Measurements from ENCODE around the gene DARS2.
"Not testable (repeated sequence)": the region's sequence is repeated elsewhere in the genome, so short reads cannot be mapped to it uniquely, and the experiment has no call there.

Gene DARS2

GRCh38 chr1:173823781-173824314 lies 625 bp upstream of the DARS2 start:
- H3K36me3 ChIP-seq (ENCODE audit: insufficient read depth, low read length): peaks cover 48% of the 10 kb centered on the region
- WGBS: under 1% methylated on average over 25 of the region's 25 CpGs
- peak overlapping the region; percentile 91 for H3K27ac ChIP-seq (ENCODE audit: low read depth, low read length)
- H3K9ac ChIP-seq (ENCODE audit: low read depth, low read length): peak overlapping the region; percentile 86
- H3K4me3 ChIP-seq (ENCODE audit: low read length): peak overlapping the region; percentile 64
- no peaks in the 10 kb centered on the region for H3K27me3 ChIP-seq (ENCODE audit: insufficient read depth, low read length)
- no peaks in the 10 kb centered on the region for H3K9me3 ChIP-seq (ENCODE audit: insufficient read depth, low read depth, low read length)
- H3K4me1 ChIP-seq (ENCODE audit: insufficient read depth, low read length): peaks cover 6% of the 10 kb centered on the region; the same call in 1 of the 2 replicates

DNA sequence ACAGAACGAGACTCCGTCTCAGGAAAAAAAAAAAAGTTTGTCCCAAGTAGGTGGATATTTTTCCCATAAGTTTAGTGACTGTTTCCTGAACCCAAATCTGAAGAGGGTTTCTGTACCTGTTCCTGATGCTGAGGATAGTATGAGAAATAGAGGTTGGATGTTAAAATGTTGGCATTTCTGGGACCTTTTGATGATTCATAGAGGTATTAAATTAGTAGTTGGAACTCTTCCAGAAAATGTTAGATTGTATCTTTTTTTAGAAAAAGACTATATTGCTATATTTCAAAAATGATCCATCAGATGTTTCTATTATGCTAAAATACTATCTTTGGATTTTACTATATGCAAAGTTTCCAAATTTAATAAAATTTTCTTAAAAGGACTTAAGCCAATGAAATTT lies 3.1 kb downstream of the DARS2 start:
- Histone ChIP-seq H3K36me3 (ENCODE audit: insufficient read depth, low read length) (peaks cover 44% of the 10 kb centered on the region), H3K4me1 (ENCODE audit: insufficient read depth, low read length) (peaks cover 6% of the 10 kb centered on the region; the same call in 1 of the 2 replicates), H3K9ac (ENCODE audit: low read depth, low read length) (no peak overlapping the region), H3K27me3 (ENCODE audit: insufficient read depth, low read length) (no peaks in the 10 kb centered on the region), H3K4me3 (ENCODE audit: low read length) (no peak overlapping the region), H3K9me3 (ENCODE audit: insufficient read depth, low read depth, low read length) (no peaks in the 10 kb centered on the region), H3K27ac (ENCODE audit: low read depth, low read length) (no peak overlapping the region)
- WGBS: 95% methylated on average over 2 of the region's 2 CpGs

DNA sequence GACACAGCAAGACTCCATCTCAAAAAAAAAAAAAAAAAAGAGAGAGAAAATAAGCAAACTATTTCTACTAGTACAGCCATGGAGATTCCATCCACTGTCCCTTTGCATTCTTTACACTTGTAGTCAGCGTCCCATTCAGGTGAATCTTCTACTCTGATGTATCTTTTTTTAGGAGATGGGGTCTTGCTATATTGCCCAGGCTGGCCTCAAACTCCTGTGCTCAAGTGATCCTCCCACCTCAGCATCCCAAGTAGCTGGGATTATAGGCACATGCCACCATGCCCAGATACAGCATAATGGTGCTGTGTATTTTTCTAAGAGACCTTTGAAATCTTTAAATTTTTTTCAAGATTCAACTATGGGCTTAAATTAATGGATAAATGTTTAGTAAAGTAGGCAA lies 8.3 kb downstream of the DARS2 start:
- Histone ChIP-seq H3K9ac (ENCODE audit: low read depth, low read length) (no peak overlapping the region), H3K4me1 (ENCODE audit: insufficient read depth, low read length) (no peaks in the 10 kb centered on the region), H3K36me3 (ENCODE audit: insufficient read depth, low read length) (peaks cover 81% of the 10 kb centered on the region), H3K27me3 (ENCODE audit: insufficient read depth, low read length) (no peaks in the 10 kb centered on the region), H3K27ac (ENCODE audit: low read depth, low read length) (no peak overlapping the region), H3K4me3 (ENCODE audit: low read length) (no peak overlapping the region), H3K9me3 (ENCODE audit: insufficient read depth, low read depth, low read length) (no peaks in the 10 kb centered on the region)
- 90% methylated on average over 1 of the region's 1 CpG for WGBS

- no peak overlapping the region for H3K27ac ChIP-seq (ENCODE audit: low read depth, low read length)
Observed at GRCh38 chr1:173852105-173852504, 27.6 kb downstream of the DARS2 start.

DNA sequence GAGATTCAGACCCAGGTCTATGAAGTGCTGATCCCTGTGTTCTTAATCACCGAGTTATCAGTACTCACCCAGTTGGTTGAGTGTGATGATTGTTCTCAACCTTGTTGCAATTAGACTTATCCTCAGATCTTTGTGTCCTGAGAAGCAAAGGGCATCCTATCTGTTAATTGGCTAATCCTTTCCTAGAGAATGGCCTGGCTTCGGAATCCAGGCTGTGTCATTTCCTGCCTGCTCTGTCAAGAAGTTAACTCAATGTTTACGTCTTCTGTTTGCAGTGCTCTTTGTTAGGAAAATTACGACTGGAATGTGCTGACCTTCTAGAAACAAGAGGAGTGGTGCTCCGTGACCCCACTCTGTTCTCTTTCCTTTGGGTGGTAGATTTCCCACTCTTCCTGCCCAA lies 28.6 kb downstream of the DARS2 start:
- peaks cover 77% of the 10 kb centered on the region for H3K36me3 ChIP-seq (ENCODE audit: insufficient read depth, low read length)

More at GRCh38 chr1:173852105-173852504, 27.6 kb downstream of the DARS2 start:
- peaks cover 13% of the 10 kb centered on the region for H3K4me1 ChIP-seq (ENCODE audit: insufficient read depth, low read length)
- peaks cover 69% of the 10 kb centered on the region for H3K36me3 ChIP-seq (ENCODE audit: insufficient read depth, low read length)
- no peaks in the 10 kb centered on the region for H3K27me3 ChIP-seq (ENCODE audit: insufficient read depth, low read length)
- no peak overlapping the region for H3K9ac ChIP-seq (ENCODE audit: low read depth, low read length)
- whole genome bisulfite sequencing: 92% methylated on average over 3 of the region's 4 CpGs
- H3K9me3 ChIP-seq (ENCODE audit: insufficient read depth, low read depth, low read length): no peaks in the 10 kb centered on the region
- H3K4me3 ChIP-seq (ENCODE audit: low read length): no peak overlapping the region

DNA sequence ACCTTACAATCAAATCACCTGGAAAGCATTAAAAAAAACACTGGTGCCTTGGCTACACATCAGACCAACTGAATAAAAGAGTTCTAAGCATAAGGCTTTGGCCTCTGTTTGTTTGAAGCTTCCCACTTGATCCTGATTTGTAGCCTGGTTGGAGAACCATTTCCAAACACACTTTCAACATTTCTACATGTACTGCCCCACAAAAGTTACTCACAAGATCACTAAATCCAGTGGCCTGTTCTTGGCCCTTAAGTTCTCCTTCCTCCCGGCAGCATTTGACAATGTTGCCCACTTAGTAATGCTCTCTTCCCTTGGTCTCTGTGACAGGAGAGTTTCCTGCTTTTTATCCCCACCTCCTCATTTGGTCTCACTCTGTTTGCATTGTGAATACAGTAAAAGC lies 31.5 kb downstream of the DARS2 start:
- peaks cover 78% of the 10 kb centered on the region for H3K36me3 ChIP-seq (ENCODE audit: insufficient read depth, low read length)
- H3K4me3 ChIP-seq (ENCODE audit: low read length): no peak overlapping the region
- H3K9ac ChIP-seq (ENCODE audit: low read depth, low read length): no peak overlapping the region
- no peak overlapping the region for H3K27ac ChIP-seq (ENCODE audit: low read depth, low read length)
- no peaks in the 10 kb centered on the region for H3K9me3 ChIP-seq (ENCODE audit: insufficient read depth, low read depth, low read length)
- H3K27me3 ChIP-seq (ENCODE audit: insufficient read depth, low read length): no peaks in the 10 kb centered on the region
- H3K4me1 ChIP-seq (ENCODE audit: insufficient read depth, low read length): peaks cover 13% of the 10 kb centered on the region
- 86% methylated on average over 1 of the region's 1 CpG for WGBS

More for the DNA sequence above, 28.6 kb downstream of the DARS2 start:
- H3K9ac ChIP-seq (ENCODE audit: low read depth, low read length): peak overlapping the region; percentile 3; the same call in 1 of the 2 replicates
- H3K27me3 ChIP-seq (ENCODE audit: insufficient read depth, low read length): no peaks in the 10 kb centered on the region
- 62% methylated on average over 5 of the region's 5 CpGs for WGBS
- no peaks in the 10 kb centered on the region for H3K9me3 ChIP-seq (ENCODE audit: insufficient read depth, low read depth, low read length)
- H3K4me1 ChIP-seq (ENCODE audit: insufficient read depth, low read length): peaks cover 13% of the 10 kb centered on the region
- H3K4me3 ChIP-seq (ENCODE audit: low read length): no peak overlapping the region
- peak overlapping the region; percentile 79 for H3K27ac ChIP-seq (ENCODE audit: low read depth, low read length)

GRCh38 chr1:173856903-173857302 lies 32.4 kb downstream of the DARS2 start:
- Histone ChIP-seq H3K9ac (ENCODE audit: low read depth, low read length) (no peak overlapping the region), H3K27ac (ENCODE audit: low read depth, low read length) (no peak overlapping the region), H3K36me3 (ENCODE audit: insufficient read depth, low read length) (peaks cover 70% of the 10 kb centered on the region), H3K9me3 (ENCODE audit: insufficient read depth, low read depth, low read length) (no peaks in the 10 kb centered on the region), H3K4me3 (ENCODE audit: low read length) (no peak overlapping the region), H3K4me1 (ENCODE audit: insufficient read depth, low read length) (peaks cover 13% of the 10 kb centered on the region), H3K27me3 (ENCODE audit: insufficient read depth, low read length) (no peaks in the 10 kb centered on the region)
- WGBS: 90% methylated on average over 2 of the region's 2 CpGs

DNA sequence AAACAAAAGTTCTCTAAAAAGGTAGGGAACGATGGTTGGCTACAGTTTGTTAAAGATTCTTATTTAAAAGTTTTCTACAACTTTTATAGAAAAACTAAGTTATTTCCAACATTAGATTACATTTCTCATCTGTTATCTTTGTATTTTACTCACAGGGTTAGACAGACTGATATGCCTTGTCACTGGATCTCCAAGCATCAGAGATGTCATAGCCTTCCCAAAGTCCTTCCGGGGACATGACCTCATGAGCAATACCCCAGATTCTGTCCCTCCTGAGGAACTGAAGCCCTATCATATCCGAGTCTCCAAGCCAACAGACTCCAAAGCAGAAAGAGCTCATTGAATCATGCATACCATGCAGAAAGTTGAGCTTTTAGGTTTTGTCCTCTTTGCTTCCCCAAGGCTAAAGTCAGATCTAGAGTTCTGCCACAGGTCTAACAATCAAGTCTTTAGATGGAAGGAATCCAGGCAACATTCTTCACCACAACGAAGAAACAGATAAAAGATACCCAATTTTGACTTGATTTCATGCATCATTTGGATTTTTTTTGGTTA lies 33.0 kb downstream of the DARS2 start:
- Histone ChIP-seq H3K9ac (ENCODE audit: low read depth, low read length) (no peak overlapping the region), H3K27ac (ENCODE audit: low read depth, low read length) (no peak overlapping the region), H3K36me3 (ENCODE audit: insufficient read depth, low read length) (peaks cover 67% of the 10 kb centered on the region), H3K4me1 (ENCODE audit: insufficient read depth, low read length) (peaks cover 13% of the 10 kb centered on the region), H3K9me3 (ENCODE audit: insufficient read depth, low read depth, low read length) (no peaks in the 10 kb centered on the region), H3K27me3 (ENCODE audit: insufficient read depth, low read length) (no peaks in the 10 kb centered on the region), H3K4me3 (ENCODE audit: low read length) (no peak overlapping the region)
- 90% methylated on average over 3 of the region's 4 CpGs for WGBS

DNA sequence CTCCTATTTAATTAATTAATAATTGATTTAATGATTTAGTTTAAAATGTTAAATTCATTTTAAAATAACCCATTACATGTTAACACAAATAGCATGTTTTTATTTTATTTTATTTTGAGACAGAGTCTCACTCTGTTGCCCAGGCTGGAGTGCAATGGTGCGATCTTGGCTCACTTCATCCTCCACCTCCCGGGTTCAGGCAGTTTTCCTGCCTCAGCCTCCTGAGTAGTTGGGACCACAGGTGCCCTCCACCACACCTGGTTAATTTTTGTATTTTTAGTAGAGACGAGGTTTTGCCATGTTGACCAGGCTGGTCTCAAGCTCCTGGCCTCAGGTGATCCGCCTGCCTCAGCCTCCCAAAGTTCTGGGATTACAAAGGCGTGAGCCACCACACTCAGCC lies 35.1 kb downstream of the DARS2 start:
- not testable (repeated sequence) for H3K9ac ChIP-seq (ENCODE audit: low read depth, low read length); H3K27ac ChIP-seq (ENCODE audit: low read depth, low read length); H3K4me1 ChIP-seq (ENCODE audit: insufficient read depth, low read length); H3K9me3 ChIP-seq (ENCODE audit: insufficient read depth, low read depth, low read length); H3K4me3 ChIP-seq (ENCODE audit: low read length); H3K27me3 ChIP-seq (ENCODE audit: insufficient read depth, low read length)
- 93% methylated on average over 5 of the region's 5 CpGs for WGBS
- peaks cover 73% of the 10 kb centered on the region for H3K36me3 ChIP-seq (ENCODE audit: insufficient read depth, low read length)

DNA sequence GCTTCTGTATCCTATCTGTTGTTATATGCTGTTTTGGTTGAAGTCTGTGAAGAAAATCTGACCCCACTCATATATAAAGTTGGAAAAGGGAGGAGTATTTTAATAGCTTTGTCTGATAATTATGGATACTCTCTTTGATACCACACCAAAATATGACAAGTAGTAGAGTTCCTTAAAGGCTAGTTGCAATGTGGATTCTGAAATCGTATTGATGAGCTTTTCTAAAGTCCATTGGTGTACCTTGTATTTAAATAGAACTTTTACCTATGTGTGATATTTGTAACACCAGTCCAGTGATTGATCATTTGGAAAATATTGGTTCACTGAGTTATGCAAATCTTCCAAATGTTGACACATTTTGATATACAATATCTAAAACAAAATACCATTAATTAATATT lies 35.6 kb downstream of the DARS2 start:
- Histone ChIP-seq H3K27me3 (ENCODE audit: insufficient read depth, low read length) (no peaks in the 10 kb centered on the region), H3K9me3 (ENCODE audit: insufficient read depth, low read depth, low read length) (no peaks in the 10 kb centered on the region), H3K36me3 (ENCODE audit: insufficient read depth, low read length) (peaks cover 75% of the 10 kb centered on the region), H3K4me1 (ENCODE audit: insufficient read depth, low read length) (peaks cover 3% of the 10 kb centered on the region; the same call in 1 of the 2 replicates), H3K27ac (ENCODE audit: low read depth, low read length) (no peak overlapping the region), H3K4me3 (ENCODE audit: low read length) (no peak overlapping the region), H3K9ac (ENCODE audit: low read depth, low read length) (no peak overlapping the region)
- WGBS: 100% methylated on average over 1 of the region's 1 CpG

DNA sequence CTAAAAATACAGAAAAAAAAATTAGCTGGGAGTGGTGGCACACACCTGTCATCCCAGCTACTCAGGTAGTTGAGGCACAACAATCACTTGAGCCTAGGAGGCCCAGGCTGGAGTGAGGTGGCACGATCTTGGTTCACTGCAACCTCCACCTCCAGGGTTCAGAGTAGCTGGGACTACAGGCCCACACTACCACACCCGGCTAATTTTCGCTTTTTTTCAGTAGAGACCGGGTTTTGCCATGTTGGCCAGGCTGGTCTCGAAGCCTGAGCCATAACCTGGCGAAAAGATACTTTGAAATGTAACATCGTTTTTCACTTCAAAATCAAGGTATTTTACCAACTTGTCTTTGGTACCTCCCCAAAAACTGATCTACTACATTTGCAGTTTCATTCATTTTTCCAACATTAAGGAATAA lies 37.3 kb downstream of the DARS2 start:
- peak overlapping the region; percentile 33; the same call in 1 of the 2 replicates for H3K27ac ChIP-seq (ENCODE audit: low read depth, low read length)
- H3K4me1 ChIP-seq (ENCODE audit: insufficient read depth, low read length): peaks cover 3% of the 10 kb centered on the region
- H3K4me3 ChIP-seq (ENCODE audit: low read length): no peak overlapping the region
- 92% methylated on average over 7 of the region's 7 CpGs for WGBS
- H3K36me3 ChIP-seq (ENCODE audit: insufficient read depth, low read length): peaks cover 76% of the 10 kb centered on the region
- H3K9me3 ChIP-seq (ENCODE audit: insufficient read depth, low read depth, low read length): no peaks in the 10 kb centered on the region
- no peaks in the 10 kb centered on the region for H3K27me3 ChIP-seq (ENCODE audit: insufficient read depth, low read length)
- H3K9ac ChIP-seq (ENCODE audit: low read depth, low read length): no peak overlapping the region

Measured in HUES64 (cell line).